HCT116 (cell line): ENCODE data around the gene SPTLC1. TPM values are rescaled to one million over a fixed set of nuclear protein-coding genes. Genes with fewer than 3 reads are reported as not detected.

Experiments used
- ATAC-seq: fragments of 200-7000 bp; cut with Tn5 transposase; 2 replicates; pipeline ENCODE4 v1.9.1; 2020; ENCODE audit warnings: mild to moderate bottlenecking, moderate library complexity
- BruUV-seq: library from RNA; stranded (reverse); fragments of 400-500 nt; replicated peaks from 2 replicates; lab custom pipeline; 2021; lab: Mats Ljungman, UMichigan
- CTCF ChIA-PET: fragments of 300-600 bp; sonication (Branson Sonifier 250); formaldehyde crosslinking; loops from one replicate; lab custom pipeline; 2021; ENCODE audit warnings: antibody characterized with exemption; lab: Charles Lee
- POLR2A ChIA-PET: fragments of 300-600, 350-600 bp; sonication (Branson Sonifier 250); formaldehyde crosslinking; loops from one replicate; lab custom pipeline; 2021; ENCODE audit warnings: antibody characterized with exemption; lab: Charles Lee
- RAD21 ChIA-PET, 2 experiments: fragments of 300-600 bp; sonication (Branson Sonifier 250); formaldehyde crosslinking; loops; one replicate each; lab custom pipeline; 2023; ENCODE audit warnings: low total read pairs in 2 of 2; ENCODE audit not compliant: uncharacterized antibody in 2 of 2, unreplicated experiment in 2 of 2, low non-redundant PET in 1 of 2; lab: Charles Lee
- DNase-seq: peaks from one replicate; pipeline ENCODE4 v3.0.0-alpha.2; 2010; ENCODE audit warnings: low read depth, low spot score
- H2AFZ ChIP-seq: fragments of 200-600 bp; shearing (Covaris generic), sonication (generic); 2 replicates; pipeline ENCODE4 v1.6.1; 2017; ENCODE audit warnings: low read depth, mixed run types, mixed read lengths, antibody characterized with exemption, low read length; ENCODE audit not compliant: poor library complexity, severe bottlenecking
- H3K27ac ChIP-seq: 2 replicates; pipeline ENCODE4 v1.5.1; 2012; ENCODE audit warnings: low read depth, low read length
- H3K27me3 ChIP-seq: fragments of 200-600 bp; sonication (generic); 2 replicates; pipeline ENCODE4 v1.6.1; 2016; ENCODE audit warnings: mixed run types, low read length, mixed read lengths; ENCODE audit not compliant: insufficient read depth
- H3K36me3 ChIP-seq, 2 experiments: fragments of 200-500 bp in 1 of 2; fragments of 200-600 bp in 1 of 2; sonication (Bioruptor generic) in 1 of 2; sonication (generic) in 1 of 2; 2 replicates each; pipeline versions ENCODE4 v1.5.1 to v1.6.1; 2014 to 2016; ENCODE audit warnings: low read length in 2 of 2, inconsistent platforms in 1 of 2, mixed read lengths in 1 of 2, mixed run types in 1 of 2; ENCODE audit not compliant: insufficient read depth in 2 of 2, control insufficient read depth in 1 of 2
- H3K4me1 ChIP-seq, 2 experiments: fragments of 200-600 bp in 1 of 2; sonication (generic) in 1 of 2; 2 replicates each; pipeline versions ENCODE4 v1.5.1 to v1.6.1; 2012 to 2017; ENCODE audit warnings: low read length in 2 of 2, inconsistent platforms in 1 of 2, mild to moderate bottlenecking in 1 of 2, mixed read lengths in 1 of 2, mixed run types in 1 of 2, moderate library complexity in 1 of 2; ENCODE audit not compliant: insufficient read depth in 2 of 2, control insufficient read depth in 1 of 2
- H3K4me2 ChIP-seq: fragments of 200-600 bp; sonication (generic); 2 replicates; pipeline ENCODE4 v1.6.1; 2017; ENCODE audit warnings: mixed run types, low read length, mixed read lengths
- H3K4me3 ChIP-seq, 2 experiments: fragments of 200-600 bp in 1 of 2; sonication (generic) in 1 of 2; replicated peaks in 1 of 2; 2 replicates each; pipeline ENCODE4 v1.5.1; 2011 to 2016; ENCODE audit warnings: low read length in 2 of 2, control low read depth in 1 of 2, low read depth in 1 of 2, mild to moderate bottlenecking in 1 of 2, mixed read lengths in 1 of 2, mixed run types in 1 of 2
- H3K79me2 ChIP-seq: fragments of 200-600 bp; sonication (generic); 2 replicates; pipeline ENCODE4 v1.6.1; 2017; ENCODE audit warnings: mild to moderate bottlenecking, mixed run types, low read length, moderate library complexity, mixed read lengths; ENCODE audit not compliant: insufficient read depth
- H3K9ac ChIP-seq: fragments of 200-600 bp; sonication (generic); 2 replicates; pipeline ENCODE4 v1.6.1; 2016; ENCODE audit warnings: low read length, mixed read lengths
- H3K9me2 ChIP-seq: fragments of 200-600 bp; sonication (generic), shearing (Covaris generic); 2 replicates; pipeline ENCODE4 v1.6.1; 2017; ENCODE audit warnings: mixed run types, mild to moderate bottlenecking, moderate library complexity; ENCODE audit not compliant: insufficient read depth
- H3K9me3 ChIP-seq, 2 experiments: fragments of 200-500 bp in 1 of 2; fragments of 200-600 bp in 1 of 2; sonication (Bioruptor generic) in 1 of 2; sonication (generic) in 1 of 2; 2 replicates each; pipeline ENCODE4 v1.6.1; 2014 to 2017; ENCODE audit warnings: low read length in 2 of 2, mixed read lengths in 2 of 2, inconsistent platforms in 1 of 2, low read depth in 1 of 2, mild to moderate bottlenecking in 1 of 2, mixed run types in 1 of 2, moderate library complexity in 1 of 2; ENCODE audit not compliant: control insufficient read depth in 1 of 2, insufficient read depth in 1 of 2
- H4K20me1 ChIP-seq: fragments of 200-600 bp; sonication (generic), shearing (Covaris generic); 2 replicates; pipeline ENCODE4 v1.6.1; 2017; ENCODE audit warnings: mixed run types, mild to moderate bottlenecking, moderate library complexity; ENCODE audit not compliant: insufficient read depth
- CBX3 ChIP-seq: IDR thresholded peaks from 2 replicates; pipeline ENCODE4 v1.6.1; 2012; ENCODE audit warnings: low read depth
- CEBPB ChIP-seq: IDR thresholded peaks from 2 replicates; pipeline ENCODE4 v1.6.1; 2012; ENCODE audit warnings: low read depth
- EGR1 ChIP-seq: IDR thresholded peaks from 2 replicates; pipeline ENCODE4 v1.6.1; 2012; ENCODE audit warnings: low read depth
- EZH2 ChIP-seq: fragments of 200-600 bp; sonication (generic); IDR thresholded peaks from 2 replicates; pipeline ENCODE4 v1.6.1; 2017; ENCODE audit warnings: antibody characterized with exemption, mixed run types
- FOSL1 ChIP-seq: IDR thresholded peaks from 2 replicates; pipeline ENCODE4 v1.6.1; 2012; ENCODE audit warnings: low read depth
- JUND ChIP-seq: IDR thresholded peaks from 2 replicates; pipeline ENCODE4 v1.6.1; 2012
- POLR2A ChIP-seq: IDR thresholded peaks from 2 replicates; pipeline ENCODE4 v1.7.0; 2011; ENCODE audit warnings: borderline replicate concordance; ENCODE audit not compliant: insufficient read depth, insufficient read length; ENCODE audit errors: extremely low read depth
- POLR2AphosphoS5 ChIP-seq: IDR thresholded peaks from 2 replicates; pipeline ENCODE4 v1.6.1; 2011; ENCODE audit warnings: mild to moderate bottlenecking, low read depth, low read length, moderate library complexity
- REST ChIP-seq: IDR thresholded peaks from 2 replicates; pipeline ENCODE4 v1.6.1; 2012; ENCODE audit warnings: low read depth
- SIN3A ChIP-seq: IDR thresholded peaks from 2 replicates; pipeline ENCODE4 v1.6.1; 2012; ENCODE audit warnings: low read depth
- SRF ChIP-seq: IDR thresholded peaks from 2 replicates; pipeline ENCODE4 v1.6.1; 2012; ENCODE audit warnings: low read depth
- TCF7L2 ChIP-seq: IDR thresholded peaks from 2 replicates; pipeline ENCODE4 v1.7.0; 2011; ENCODE audit warnings: borderline replicate concordance, inconsistent platforms; ENCODE audit not compliant: insufficient read depth, insufficient read length; ENCODE audit errors: extremely low read depth
- YY1 ChIP-seq: IDR thresholded peaks from 2 replicates; pipeline ENCODE4 v1.6.1; 2011; ENCODE audit warnings: low read length, low read depth, moderate library complexity, mild to moderate bottlenecking; ENCODE audit not compliant: insufficient replicate concordance; ENCODE audit errors: extremely low read depth
- ZFX ChIP-seq: fragments of 450-650 bp; IDR thresholded peaks from 2 replicates; pipeline ENCODE4 v1.6.1; 2017
- ZNF274 ChIP-seq: fragments of 200-500 bp; sonication (Bioruptor generic); IDR thresholded peaks from 2 replicates; pipeline ENCODE4 v1.6.1; 2014; ENCODE audit warnings: mild to moderate bottlenecking, low read depth, low read length, inconsistent platforms
- intact Hi-C: fragments of 100-400 bp; cut with micrococcal nuclease; formaldehyde crosslinking; loops from 2 replicates; pipeline ENCODE4 v1.10.0; 2022
- total RNA-seq: library from RNA; stranded (reverse); gene quantifications from one replicate; pipeline ENCODE4 v1.2.1, GENCODE V29; 2021; ENCODE audit not compliant: unreplicated experiment
- TF ChIP-seq, protein P1 (sequence below): IDR thresholded peaks from 2 replicates; pipeline ENCODE4 v1.6.1; 2011; ENCODE audit warnings: mild to moderate bottlenecking, low read length, moderate library complexity; ENCODE audit not compliant: insufficient replicate concordance; ENCODE audit errors: extremely low read depth

The SPTLC1 gene
- total RNA-seq, 1 experiment from 2014 or later, result 81.7 TPM

DNA sequence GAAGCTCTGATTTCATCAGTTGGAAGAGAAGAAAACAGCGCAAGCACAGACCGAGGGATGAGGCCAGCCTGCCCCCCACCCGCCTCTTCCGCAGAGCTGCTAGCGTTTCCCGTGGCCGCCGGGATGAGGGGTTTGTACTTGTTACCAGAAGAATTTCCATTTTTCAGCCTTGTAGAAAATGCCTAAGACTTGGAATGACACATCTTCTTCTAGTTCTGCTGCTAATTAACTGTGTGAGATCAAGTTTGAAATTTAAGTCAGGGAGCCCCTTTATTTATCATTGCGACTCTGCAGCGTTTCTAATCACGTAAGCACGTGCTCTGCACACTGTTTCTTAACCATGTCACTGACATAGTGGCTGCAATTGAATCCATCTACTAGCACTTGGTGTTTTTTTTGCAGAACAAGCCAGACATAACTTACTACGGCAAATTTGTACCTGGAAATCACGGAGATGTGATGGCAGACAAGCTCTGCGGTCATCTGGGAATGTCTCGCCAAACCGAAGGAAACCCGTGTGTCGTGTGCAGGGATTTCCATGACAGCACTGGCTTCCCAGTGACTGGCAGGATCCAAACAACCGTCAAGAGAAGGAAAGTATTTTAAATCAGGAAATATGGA is 123.4 kb downstream of the SPTLC1 start:
- ChIA-PET CTCF (no interaction called here), POLR2A (no interaction called here), RAD21 (no interaction called here)
- DNase-seq (no peak), ATAC-seq (no peak)
- Histone ChIP-seq H3K4me1 (no peaks in the 10 kb centered on the region), H3K9me3 (no peaks in the 10 kb centered on the region), H3K4me3 (no peak overlapping the region), H3K4me2 (no peak overlapping the region), H3K27me3 (peaks cover 3% of the 10 kb centered on the region; the same call in 1 of the 2 replicates), H3K36me3 (no peaks in the 10 kb centered on the region), H3K9me2 (no peaks in the 10 kb centered on the region), H3K9ac (no peak overlapping the region), H2AFZ (no peak overlapping the region), H3K79me2 (no peaks in the 10 kb centered on the region), H4K20me1 (no peaks in the 10 kb centered on the region), H3K27ac (no peak overlapping the region)
- BruUV-seq, result no TSS peak
- TF ChIP-seq YY1 (no peak), ZFX (no peak)
- intact Hi-C loops, result no loop called here

DNA sequence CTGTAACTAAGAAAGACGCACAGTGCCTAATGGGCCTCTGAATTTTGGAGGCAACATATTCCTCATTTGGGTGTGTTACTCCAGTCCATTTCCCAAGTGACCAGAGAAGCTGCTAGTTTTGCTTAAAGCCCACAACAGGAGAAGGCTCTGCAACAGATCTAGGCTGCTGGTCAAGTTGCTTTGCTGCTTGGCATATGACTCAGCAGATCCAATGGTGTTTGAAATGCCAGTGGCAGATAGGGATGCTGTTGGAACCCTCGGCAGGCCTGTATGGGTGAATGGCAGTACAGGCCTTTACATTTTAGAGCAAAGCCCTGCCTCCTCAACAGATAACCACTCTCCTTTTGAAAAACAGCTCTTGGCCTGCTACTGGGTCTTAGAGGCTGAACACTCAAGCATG is 129.0 kb downstream of the SPTLC1 start:
- CTCF ChIA-PET, result no interaction called here
- no peak for ATAC-seq
- Histone ChIP-seq H3K27ac (no peak overlapping the region), H3K27me3 (no peaks in the 10 kb centered on the region), H3K4me1 (no peaks in the 10 kb centered on the region), H3K9ac (no peak overlapping the region), H3K36me3 (no peaks in the 10 kb centered on the region), H3K9me3 (peaks cover 0 to 4% of the 10 kb centered on the region in 2 experiments; a peak in 1 of 4 replicates), H4K20me1 (no peaks in the 10 kb centered on the region), H3K4me2 (no peak overlapping the region), H3K9me2 (no peaks in the 10 kb centered on the region), H3K79me2 (no peaks in the 10 kb centered on the region), H2AFZ (no peak overlapping the region), H3K4me3 (no peak overlapping the region)
- RAD21 ChIA-PET, result no interaction called here
- POLR2A ChIA-PET, result no interaction called here
- intact Hi-C loops, result no loop called here
- TF ChIP-seq POLR2A (no peak), ZFX (no peak), EZH2 (no peak), JUND (no peak), POLR2AphosphoS5 (no peak), ZNF274 (no peak), CEBPB (no peak), EGR1 (no peak), TCF7L2 (no peak), FOSL1 (no peak), REST (no peak), SRF (no peak), CBX3 (no peak), SIN3A (no peak)
- TF ChIP-seq, protein P1, sequence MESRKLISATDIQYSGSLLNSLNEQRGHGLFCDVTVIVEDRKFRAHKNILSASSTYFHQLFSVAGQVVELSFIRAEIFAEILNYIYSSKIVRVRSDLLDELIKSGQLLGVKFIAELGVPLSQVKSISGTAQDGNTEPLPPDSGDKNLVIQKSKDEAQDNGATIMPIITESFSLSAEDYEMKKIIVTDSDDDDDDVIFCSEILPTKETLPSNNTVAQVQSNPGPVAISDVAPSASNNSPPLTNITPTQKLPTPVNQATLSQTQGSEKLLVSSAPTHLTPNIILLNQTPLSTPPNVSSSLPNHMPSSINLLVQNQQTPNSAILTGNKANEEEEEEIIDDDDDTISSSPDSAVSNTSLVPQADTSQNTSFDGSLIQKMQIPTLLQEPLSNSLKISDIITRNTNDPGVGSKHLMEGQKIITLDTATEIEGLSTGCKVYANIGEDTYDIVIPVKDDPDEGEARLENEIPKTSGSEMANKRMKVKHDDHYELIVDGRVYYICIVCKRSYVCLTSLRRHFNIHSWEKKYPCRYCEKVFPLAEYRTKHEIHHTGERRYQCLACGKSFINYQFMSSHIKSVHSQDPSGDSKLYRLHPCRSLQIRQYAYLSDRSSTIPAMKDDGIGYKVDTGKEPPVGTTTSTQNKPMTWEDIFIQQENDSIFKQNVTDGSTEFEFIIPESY, result no peak
- no TSS peak for BruUV-seq
- DNase-seq, result no peak
